GM21526 (cell line): ENCODE results near the gene HAND2.

ENCODE experiments used
- ATAC-seq: cut with Tn5 transposase; IDR thresholded peaks from one replicate; pipeline ENCODE4 v1.9.1; 2021; ENCODE audit warnings: moderate library complexity; ENCODE audit not compliant: unreplicated experiment, low FRiP score

HAND2 gene

DNA sequence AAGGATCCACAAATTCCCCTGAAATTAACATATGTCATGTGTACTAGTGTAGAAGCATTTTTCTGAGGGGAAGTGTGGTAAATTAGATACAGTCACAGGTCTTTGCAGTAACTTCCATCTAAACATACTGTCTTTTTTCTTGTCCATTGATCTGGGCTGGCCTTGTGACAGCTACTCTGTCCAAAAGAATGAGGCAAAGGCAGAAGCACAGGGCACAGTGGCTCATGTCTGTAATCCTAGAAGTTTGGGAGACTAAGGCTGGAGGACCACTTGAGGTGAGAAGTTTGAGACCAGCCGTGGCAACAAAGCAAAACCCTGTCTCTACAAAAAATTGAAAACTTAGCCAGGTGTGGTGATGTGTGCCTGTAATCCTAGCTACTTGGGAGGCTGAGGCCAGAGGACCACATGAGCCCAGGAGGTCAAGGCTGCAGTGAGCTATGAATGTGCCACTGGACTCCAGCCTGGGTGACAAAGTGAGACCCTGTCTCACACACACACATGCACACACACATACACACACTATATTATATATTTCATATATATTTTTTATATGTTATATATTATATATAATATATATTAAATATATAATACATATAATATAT lies 47.6 kb downstream of the HAND2 start:
- no peak for ATAC-seq

DNA sequence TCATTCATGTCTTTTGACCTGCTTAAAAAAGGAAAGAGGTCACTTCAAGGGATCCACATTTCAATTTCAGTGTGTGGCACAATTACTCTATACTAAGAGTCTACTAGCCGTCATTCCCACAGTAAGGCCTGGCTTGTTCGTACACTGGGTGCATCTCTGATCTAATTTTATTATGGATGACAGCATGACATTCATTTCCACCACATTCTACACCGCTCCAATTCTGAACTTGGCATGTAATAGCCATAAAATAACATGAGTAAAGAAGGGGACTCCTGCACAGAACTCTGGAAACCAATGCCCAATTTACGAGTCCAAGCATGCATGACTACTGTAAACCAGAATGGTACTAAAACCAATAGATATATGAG lies 51.1 kb downstream of the HAND2 start:
- ATAC-seq = no peak

DNA sequence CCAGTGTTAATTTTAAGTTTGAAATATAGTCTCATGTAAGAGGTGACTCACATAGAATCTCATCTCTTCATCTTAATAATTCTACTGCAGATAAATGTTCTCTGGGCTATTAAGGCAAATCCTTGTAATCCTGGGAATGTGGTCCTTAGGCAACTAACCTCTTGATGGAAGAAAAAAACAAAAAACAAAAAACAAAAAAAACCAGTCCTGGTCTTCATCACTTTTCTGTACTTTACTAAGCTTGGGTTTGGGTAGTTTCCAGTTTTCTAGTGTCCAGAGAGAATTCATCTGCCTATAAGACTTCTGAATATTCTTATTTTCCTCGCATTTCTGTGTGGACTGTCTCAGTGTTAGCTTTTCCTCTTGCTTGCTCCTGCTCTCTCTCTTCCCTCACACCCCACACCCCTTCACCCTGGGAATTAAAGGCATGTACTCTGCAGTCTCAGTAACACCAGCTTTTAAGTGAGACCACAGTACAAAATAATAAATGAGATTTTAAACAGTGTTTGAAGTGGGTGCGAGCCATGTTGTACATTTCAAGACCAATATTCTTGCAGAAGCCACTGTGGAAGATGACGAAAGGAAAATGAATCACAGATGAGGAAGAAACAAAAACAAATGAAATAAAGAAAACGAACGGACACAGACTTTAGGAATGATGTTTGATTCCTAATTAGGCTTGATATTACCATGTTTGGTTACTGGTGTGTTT lies 51.7 kb downstream of the HAND2 start:
- no peak for ATAC-seq

DNA sequence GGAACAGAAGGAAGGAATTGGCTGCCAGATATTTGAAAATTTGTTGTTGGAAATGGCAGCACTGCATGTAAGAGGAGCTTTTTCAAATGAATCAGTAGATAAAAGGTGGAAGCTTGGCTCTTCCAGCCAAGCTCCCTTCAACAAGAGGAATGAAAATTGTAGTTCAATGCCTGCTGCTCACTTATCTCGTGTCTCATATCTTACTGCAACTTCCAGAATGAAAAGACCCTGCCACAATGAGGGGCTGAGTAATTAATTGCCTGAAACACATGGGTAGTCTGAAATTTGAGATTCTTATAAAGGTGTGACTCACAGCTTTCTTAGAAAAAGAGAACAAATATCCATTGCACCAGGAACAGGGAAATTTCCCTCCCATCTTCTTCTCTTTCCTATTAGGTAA lies 53.0 kb downstream of the HAND2 start:
- ATAC-seq = no peak
